H9 (cell line): Measurements from ENCODE around the gene ARRB1. TPM values are rescaled to one million over a fixed set of nuclear protein-coding genes. Genes with fewer than 3 reads are reported as not detected.
"Not testable (repeated sequence)": the region's sequence is repeated elsewhere in the genome, so short reads cannot be mapped to it uniquely, and the experiment has no call there.

Experiments used
- DNase-seq: peaks from one replicate; pipeline ENCODE4 v3.0.0-alpha.2; 2017
- H2AFZ ChIP-seq: one replicate; pipeline ENCODE4 v1.6.1; 2013; ENCODE audit warnings: mild to moderate bottlenecking, low read length, control low read depth, moderate library complexity
- H2AK5ac ChIP-seq: 2 replicates; pipeline ENCODE4 v1.6.1; 2013; ENCODE audit warnings: low read length, control low read depth, mixed read lengths; ENCODE audit not compliant: insufficient read length
- H2BK120ac ChIP-seq: one replicate; pipeline ENCODE4 v1.6.1; 2013; ENCODE audit warnings: low read depth, mild to moderate bottlenecking, low read length, control low read depth, inconsistent platforms; ENCODE audit not compliant: poor library complexity, severe bottlenecking
- H2BK12ac ChIP-seq: 2 replicates; pipeline ENCODE4 v1.6.1; 2013; ENCODE audit warnings: low read length, control low read depth, mixed read lengths, low read depth; ENCODE audit not compliant: insufficient read length
- H2BK15ac ChIP-seq: 2 replicates; pipeline ENCODE4 v1.6.1; 2013; ENCODE audit warnings: low read depth, low read length, control low read depth
- H2BK20ac ChIP-seq: one replicate; pipeline ENCODE4 v1.6.1; 2013; ENCODE audit warnings: low read depth, mild to moderate bottlenecking, low read length, control low read depth, inconsistent platforms; ENCODE audit not compliant: poor library complexity, severe bottlenecking
- H2BK5ac ChIP-seq: 2 replicates; pipeline ENCODE4 v1.6.1; 2013; ENCODE audit warnings: low read length, control low read depth, mixed read lengths; ENCODE audit not compliant: insufficient read length
- H3K14ac ChIP-seq: 2 replicates; pipeline ENCODE4 v1.6.1; 2013; ENCODE audit warnings: low read length, control low read depth; ENCODE audit not compliant: insufficient read depth
- H3K18ac ChIP-seq: 2 replicates; pipeline ENCODE4 v1.6.1; 2013; ENCODE audit warnings: low read depth, mild to moderate bottlenecking, mixed read lengths, low read length, control low read depth; ENCODE audit not compliant: insufficient read length
- H3K23ac ChIP-seq: 2 replicates; pipeline ENCODE4 v1.6.1; 2013; ENCODE audit warnings: low read length, control low read depth, mixed read lengths, low read depth; ENCODE audit not compliant: insufficient read length
- H3K23me2 ChIP-seq: 2 replicates; pipeline ENCODE4 v1.6.1; 2013; ENCODE audit warnings: low read depth, mild to moderate bottlenecking, mixed read lengths, low read length, control low read depth; ENCODE audit not compliant: insufficient read length, poor library complexity, severe bottlenecking
- H3K27ac ChIP-seq: 2 replicates; pipeline ENCODE4 v1.5.1; 2013; ENCODE audit warnings: low read length, control low read depth, mixed read lengths, low read depth; ENCODE audit not compliant: insufficient read length
- H3K27me3 ChIP-seq: 2 replicates; pipeline ENCODE4 v1.6.1; 2013; ENCODE audit warnings: low read length, control low read depth, inconsistent platforms; ENCODE audit not compliant: insufficient read depth
- H3K4ac ChIP-seq: 2 replicates; pipeline ENCODE4 v1.6.1; 2013; ENCODE audit warnings: low read depth, mild to moderate bottlenecking, control low read depth, inconsistent platforms, low read length, moderate library complexity
- H3K4me1 ChIP-seq: 2 replicates; pipeline ENCODE4 v1.6.1; 2013; ENCODE audit warnings: low read length, control low read depth, inconsistent platforms; ENCODE audit not compliant: insufficient read depth
- H3K4me2 ChIP-seq: 2 replicates; pipeline ENCODE4 v1.6.1; 2013; ENCODE audit warnings: low read length, control low read depth, mixed read lengths; ENCODE audit not compliant: insufficient read length, insufficient read depth
- H3K56ac ChIP-seq: 2 replicates; pipeline ENCODE4 v1.6.1; 2013; ENCODE audit warnings: low read depth, mild to moderate bottlenecking, mixed read lengths, low read length, control low read depth; ENCODE audit not compliant: insufficient read length
- H3K79me1 ChIP-seq: 2 replicates; pipeline ENCODE4 v1.6.1; 2013; ENCODE audit warnings: low read depth, mild to moderate bottlenecking, moderate library complexity, low read length, control low read depth, inconsistent platforms; ENCODE audit not compliant: insufficient read depth, poor library complexity, severe bottlenecking
- H3K79me2 ChIP-seq: 2 replicates; pipeline ENCODE4 v1.6.1; 2013; ENCODE audit warnings: low read length, control low read depth, inconsistent platforms; ENCODE audit not compliant: insufficient read depth
- H3K9ac ChIP-seq: 2 replicates; pipeline ENCODE4 v1.6.1; 2013; ENCODE audit warnings: low read length, control low read depth, mixed read lengths; ENCODE audit not compliant: insufficient read length; ENCODE audit errors: extremely low read depth
- H3K9me3 ChIP-seq: one replicate; pipeline ENCODE4 v1.6.1; 2013; ENCODE audit warnings: low read depth, low read length, inconsistent platforms; ENCODE audit not compliant: control insufficient read depth
- H3T11ph ChIP-seq: one replicate; pipeline ENCODE4 v1.6.1; 2013; ENCODE audit warnings: mild to moderate bottlenecking, low read length, control low read depth, inconsistent platforms
- H4K20me1 ChIP-seq: one replicate; pipeline ENCODE4 v1.6.1; 2013; ENCODE audit not compliant: control insufficient read depth, insufficient read length, insufficient read depth
- H4K5ac ChIP-seq: 2 replicates; pipeline ENCODE4 v1.6.1; 2013; ENCODE audit warnings: low read depth, mild to moderate bottlenecking, mixed read lengths, low read length, control low read depth; ENCODE audit not compliant: insufficient read length
- H4K8ac ChIP-seq: replicated peaks from 2 replicates; pipeline ENCODE4 v1.6.1; 2013; ENCODE audit warnings: low read length, control low read depth, mixed read lengths, low read depth; ENCODE audit not compliant: insufficient read length
- H4K91ac ChIP-seq: 2 replicates; pipeline ENCODE4 v1.6.1; 2013; ENCODE audit warnings: low read depth, mild to moderate bottlenecking, moderate library complexity, mixed read lengths, low read length, control low read depth; ENCODE audit not compliant: insufficient read length
- H3K27ac Mint-ChIP-seq, 3 experiments: 2 replicates in 2 of 3; 3 replicates in 1 of 3; pipeline ENCODE4 v1.8.0; 2020 to 2021; ENCODE audit warnings: mixed read lengths in 3 of 3, mild to moderate bottlenecking in 1 of 3, moderate library complexity in 1 of 3
- H3K27me3 Mint-ChIP-seq: 2 replicates; pipeline ENCODE4 v1.8.0; 2021; ENCODE audit warnings: low read depth, mild to moderate bottlenecking, moderate library complexity, mixed read lengths
- H3K36me3 Mint-ChIP-seq, 3 experiments: 2 replicates in 2 of 3; 3 replicates in 1 of 3; pipeline ENCODE4 v1.8.0; 2020 to 2021; ENCODE audit warnings: low read depth in 3 of 3, mixed read lengths in 3 of 3; ENCODE audit not compliant: insufficient read depth in 1 of 3
- H3K4me1 Mint-ChIP-seq, 2 experiments: 2 replicates each; pipeline ENCODE4 v1.8.0; 2020; ENCODE audit warnings: mixed read lengths in 2 of 2
- H3K4me3 Mint-ChIP-seq, 2 experiments: 2 replicates in 1 of 2; 3 replicates in 1 of 2; pipeline ENCODE4 v1.8.0; 2020 to 2021; ENCODE audit warnings: mild to moderate bottlenecking in 2 of 2, mixed read lengths in 2 of 2, moderate library complexity in 1 of 2
- H3K9me3 Mint-ChIP-seq, 2 experiments: 2 replicates in 1 of 2; 3 replicates in 1 of 2; pipeline ENCODE4 v1.8.0; 2020; ENCODE audit warnings: mild to moderate bottlenecking in 2 of 2, mixed read lengths in 2 of 2, moderate library complexity in 1 of 2
- WGBS: extraction: QIAGEN DNeasy Blood & Tissue Kit; methylation state at CpG from one replicate; pipeline ENCODE4 v1.1.7; 2013; ENCODE audit warnings: missing lambda C conversion rate, low lambda C conversion rate, mixed read lengths; ENCODE audit not compliant: insufficient read length; ENCODE audit errors: extremely low coverage; 5-methylcytosine and 5-hydroxymethylcytosine counted together
- total RNA-seq: library from RNA; stranded (reverse); gene quantifications from 2 replicates; pipeline ENCODE4 v1.2.1, GENCODE V29; 2021

The ARRB1 gene
- total RNA-seq, 1 experiment from 2014 or later, result 20.6 TPM

GRCh38 chr11:75331304-75331703 is 20.2 kb downstream of the ARRB1 start:
- H4K91ac ChIP-seq, H3K56ac ChIP-seq, H4K20me1 ChIP-seq, H2BK12ac ChIP-seq, H3K27me3 Mint-ChIP-seq, H2AK5ac ChIP-seq, H3K4me2 ChIP-seq, H3K23ac ChIP-seq, H2AFZ ChIP-seq, H3K79me1 ChIP-seq, H3K4ac ChIP-seq, H3K23me2 ChIP-seq, H3K9ac ChIP-seq, H2BK15ac ChIP-seq, H3K79me2 ChIP-seq, H3K14ac ChIP-seq, H2BK20ac ChIP-seq, H4K8ac ChIP-seq, H3K9me3 ChIP-seq, H3K27me3 ChIP-seq, H2BK120ac ChIP-seq, H3T11ph ChIP-seq: not testable (repeated sequence)
- Histone ChIP-seq H3K27ac (peak overlapping the region; percentile 94), H3K4me1 (peaks cover 14% of the 10 kb centered on the region; the same call in 1 of the 2 replicates), H2BK5ac (peak overlapping the region; percentile 69), H4K5ac (peak overlapping the region; percentile 65), H3K18ac (peak overlapping the region; percentile 78)
- Mint-ChIP-seq H3K4me3 (peak overlapping the region in 1 of 2 experiments; percentile 65; a peak in 2 of 5 replicates), H3K36me3 (peaks cover 0 to 11% (median 10%) of the 10 kb centered on the region in 3 experiments; a peak in 5 of 7 replicates), H3K27ac (peak overlapping the region; percentile 51 to 97 (median 96); a peak in 6 of 7 replicates), H3K4me1 (peaks cover 35 to 66% of the 10 kb centered on the region in 2 experiments), H3K9me3 (peaks cover 4 to 11% of the 10 kb centered on the region in 2 experiments; a peak in 4 of 5 replicates)
- WGBS, result no CpG with 5 or more reads among the region's 6 CpGs
- peak; percentile 84 for DNase-seq

- no CpG with 5 or more reads among the region's 14 CpGs for WGBS
- peaks cover 35 to 67% of the 10 kb centered on the region in 2 experiments for H3K4me1 Mint-ChIP-seq
These were observed 20.6 kb downstream of the ARRB1 start for GRCh38 chr11:75330886-75331285.

More at GRCh38 chr11:75330886-75331285, 20.6 kb downstream of the ARRB1 start:
- not testable (repeated sequence) for H3K9me3 ChIP-seq, DNase-seq, H4K5ac ChIP-seq, H2BK15ac ChIP-seq, H4K8ac ChIP-seq, H3K79me1 ChIP-seq, H3K4ac ChIP-seq, H3K23ac ChIP-seq, H3T11ph ChIP-seq, H3K27me3 ChIP-seq, H2AFZ ChIP-seq, H4K20me1 ChIP-seq, H3K4me2 ChIP-seq, H3K27me3 Mint-ChIP-seq, H3K56ac ChIP-seq, H2BK20ac ChIP-seq, H3K23me2 ChIP-seq, H3K79me2 ChIP-seq, H3K14ac ChIP-seq, H4K91ac ChIP-seq
- peak overlapping the region; percentile 9 for H2AK5ac ChIP-seq
- H3K4me3 Mint-ChIP-seq, result peak overlapping the region in 1 of 2 experiments; percentile 65; a peak in 1 of 5 replicates
- H3K27ac ChIP-seq, result peak overlapping the region; percentile 94
- H3K36me3 Mint-ChIP-seq, result peaks cover 0 to 11% (median 10%) of the 10 kb centered on the region in 3 experiments; a peak in 5 of 7 replicates
- peak overlapping the region in 2 of 3 experiments; percentile 96 to 97; a peak in 5 of 7 replicates for H3K27ac Mint-ChIP-seq
- peaks cover 14% of the 10 kb centered on the region; the same call in 1 of the 2 replicates for H3K4me1 ChIP-seq
- peak overlapping the region; percentile 29 for H3K9ac ChIP-seq
- peak overlapping the region; percentile 76 for H3K18ac ChIP-seq
- H2BK5ac ChIP-seq, result peak overlapping the region; percentile 79
- H3K9me3 Mint-ChIP-seq, result peaks cover 4 to 11% of the 10 kb centered on the region in 2 experiments; a peak in 4 of 5 replicates
- peak overlapping the region; percentile 90 for H2BK12ac ChIP-seq
- peak overlapping the region; percentile 78 for H2BK120ac ChIP-seq
